Stimulated activated effector memory CD8-positive, alpha-beta T cell treated with anti-CD3 and anti-CD28 coated beads, Interleukin-12 subunit alpha, Interleukin-12 subunit beta, amount 100 ng/mL, for 72 hours (primary cell): ENCODE data around the gene OSBPL5.

Source experiments
- ATAC-seq: fragments of 150-1000 bp; cut with Tn5 transposase; 2 replicates; pipeline ENCODE4 v1.10.0; 2021
- DNase-seq, 2 donors: peaks; one replicate each; pipeline ENCODE4 v3.0.0; 2021 to 2022; ENCODE audit warnings: low spot score in 2 of 2
- H3K27ac Mint-ChIP-seq: one replicate; pipeline ENCODE4 v1.8.0; 2022; ENCODE audit warnings: mild to moderate bottlenecking, mixed read lengths
- H3K36me3 Mint-ChIP-seq: one replicate; pipeline ENCODE4 v1.8.0; 2022; ENCODE audit warnings: mild to moderate bottlenecking, mixed read lengths
- H3K4me1 Mint-ChIP-seq: one replicate; pipeline ENCODE4 v1.8.0; 2022; ENCODE audit warnings: mixed read lengths
- H3K4me3 Mint-ChIP-seq: one replicate; pipeline ENCODE4 v1.8.0; 2022; ENCODE audit warnings: mild to moderate bottlenecking, mixed read lengths
- H3K9me3 Mint-ChIP-seq: one replicate; pipeline ENCODE4 v1.8.0; 2022; ENCODE audit warnings: mixed read lengths

The OSBPL5 gene

DNA sequence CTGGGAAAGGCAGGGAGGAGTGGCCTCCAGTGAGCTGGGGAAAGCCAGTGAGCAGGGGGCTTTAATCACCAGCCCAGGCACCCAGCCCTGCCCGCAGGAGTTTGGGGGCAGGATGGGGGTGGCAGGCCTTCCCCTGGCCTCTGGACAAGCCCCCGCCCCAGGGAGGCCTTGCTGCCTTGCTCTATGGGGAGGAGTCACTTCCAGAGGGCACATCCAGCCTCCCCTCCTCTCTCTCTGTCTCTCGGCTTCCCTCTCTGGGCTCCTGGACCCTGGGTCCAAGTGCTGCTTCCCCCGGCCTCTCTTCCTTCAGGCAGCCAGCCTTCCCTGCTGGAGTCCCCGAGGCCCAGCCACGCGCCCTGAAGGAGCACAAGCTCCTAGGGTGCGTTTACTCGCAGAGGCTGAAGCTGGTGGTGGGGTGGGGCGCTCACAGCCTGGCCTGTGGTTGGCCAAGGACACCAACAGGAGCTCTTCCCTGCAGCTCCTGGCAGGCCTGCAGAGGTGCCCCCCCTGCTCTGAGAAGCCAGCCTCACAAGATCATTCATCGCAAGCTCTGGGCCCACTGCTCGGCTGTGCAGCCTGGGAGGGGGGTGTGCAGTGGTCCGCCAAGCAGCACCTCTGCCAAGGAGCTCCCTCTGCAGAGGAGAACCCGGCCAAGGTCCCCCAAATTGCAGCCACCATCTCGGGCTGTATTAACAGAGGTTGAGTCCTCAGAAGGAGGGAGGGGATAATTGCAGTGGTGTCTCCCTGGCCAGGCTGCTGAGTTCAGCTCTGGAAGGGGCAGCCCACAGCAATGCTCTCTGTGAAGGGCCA is 25.4 kb downstream of the OSBPL5 start:
- peak overlapping the region; percentile 73 for H3K27ac Mint-ChIP-seq
- ATAC-seq = no peak
- H3K36me3 Mint-ChIP-seq = peaks cover 11% of the 10 kb centered on the region
- H3K4me1 Mint-ChIP-seq = peaks cover 47% of the 10 kb centered on the region
- DNase-seq = no peak
- H3K9me3 Mint-ChIP-seq = no peaks in the 10 kb centered on the region
- H3K4me3 Mint-ChIP-seq = no peak overlapping the region

DNA sequence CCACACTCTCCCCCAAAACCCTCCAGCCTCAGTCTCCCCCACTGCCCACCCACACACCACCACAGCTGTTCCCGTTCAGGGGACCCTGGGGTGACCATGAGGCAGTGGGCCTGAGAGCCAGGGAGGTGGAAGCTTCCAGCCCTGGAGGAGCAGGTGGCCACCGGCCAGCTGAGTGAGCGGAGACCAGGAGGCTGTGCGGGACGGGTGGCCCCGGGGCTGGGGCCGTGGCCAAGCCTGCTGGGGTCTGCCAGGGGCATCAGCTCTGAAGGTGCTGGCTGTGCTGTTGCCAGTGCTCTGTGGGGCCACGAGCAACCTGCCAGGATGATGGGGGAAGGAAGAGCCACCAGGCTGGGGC is 26.0 kb downstream of the OSBPL5 start:
- DNase-seq = no peak
- Mint-ChIP-seq H3K4me3 (no peak overlapping the region), H3K27ac (no peak overlapping the region), H3K9me3 (no peaks in the 10 kb centered on the region), H3K4me1 (peaks cover 47% of the 10 kb centered on the region), H3K36me3 (peaks cover 11% of the 10 kb centered on the region)
- ATAC-seq = no peak

GRCh38 chr11:3138178-3139085 is 26.7 kb downstream of the OSBPL5 start:
- Mint-ChIP-seq H3K36me3 (peaks cover 11% of the 10 kb centered on the region), H3K9me3 (no peaks in the 10 kb centered on the region), H3K4me3 (peak overlapping the region; percentile 11), H3K27ac (peak overlapping the region; percentile 78), H3K4me1 (peaks cover 47% of the 10 kb centered on the region)
- no peak for DNase-seq
- no peak for ATAC-seq

DNA sequence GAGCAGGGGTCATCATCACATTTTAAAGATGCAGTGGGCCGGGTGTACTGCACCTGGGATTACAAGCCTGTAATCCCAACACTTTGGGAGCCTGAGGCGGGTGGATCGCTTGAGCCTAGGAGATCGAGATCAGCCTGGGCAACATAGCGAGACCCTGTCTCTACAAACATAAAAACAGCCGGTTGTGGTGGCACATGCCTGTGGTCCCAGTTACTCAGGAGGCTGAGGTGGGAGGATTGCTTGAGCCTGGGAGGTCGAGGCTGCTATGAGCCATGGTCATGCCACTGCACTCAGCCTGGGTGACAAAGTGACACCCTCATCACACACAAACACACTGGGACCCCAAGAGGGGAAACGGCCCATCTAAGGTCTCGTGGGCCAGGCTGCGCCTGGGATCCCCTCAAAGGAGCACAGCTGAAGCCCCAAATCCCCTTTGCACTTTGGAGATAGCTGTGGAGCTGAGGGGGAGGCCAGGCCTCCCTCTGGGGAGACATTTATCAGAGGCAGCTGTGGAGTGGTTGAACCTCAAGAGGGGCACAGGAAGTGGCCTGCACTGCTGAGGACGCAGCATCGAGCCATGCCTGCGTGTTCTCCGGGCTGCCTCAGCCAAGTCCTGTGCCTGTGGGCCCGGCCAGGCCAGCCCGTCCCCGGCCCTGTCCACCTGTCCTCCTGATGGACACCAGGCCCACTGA is 27.5 kb downstream of the OSBPL5 start:
- DNase-seq = no peak

DNA sequence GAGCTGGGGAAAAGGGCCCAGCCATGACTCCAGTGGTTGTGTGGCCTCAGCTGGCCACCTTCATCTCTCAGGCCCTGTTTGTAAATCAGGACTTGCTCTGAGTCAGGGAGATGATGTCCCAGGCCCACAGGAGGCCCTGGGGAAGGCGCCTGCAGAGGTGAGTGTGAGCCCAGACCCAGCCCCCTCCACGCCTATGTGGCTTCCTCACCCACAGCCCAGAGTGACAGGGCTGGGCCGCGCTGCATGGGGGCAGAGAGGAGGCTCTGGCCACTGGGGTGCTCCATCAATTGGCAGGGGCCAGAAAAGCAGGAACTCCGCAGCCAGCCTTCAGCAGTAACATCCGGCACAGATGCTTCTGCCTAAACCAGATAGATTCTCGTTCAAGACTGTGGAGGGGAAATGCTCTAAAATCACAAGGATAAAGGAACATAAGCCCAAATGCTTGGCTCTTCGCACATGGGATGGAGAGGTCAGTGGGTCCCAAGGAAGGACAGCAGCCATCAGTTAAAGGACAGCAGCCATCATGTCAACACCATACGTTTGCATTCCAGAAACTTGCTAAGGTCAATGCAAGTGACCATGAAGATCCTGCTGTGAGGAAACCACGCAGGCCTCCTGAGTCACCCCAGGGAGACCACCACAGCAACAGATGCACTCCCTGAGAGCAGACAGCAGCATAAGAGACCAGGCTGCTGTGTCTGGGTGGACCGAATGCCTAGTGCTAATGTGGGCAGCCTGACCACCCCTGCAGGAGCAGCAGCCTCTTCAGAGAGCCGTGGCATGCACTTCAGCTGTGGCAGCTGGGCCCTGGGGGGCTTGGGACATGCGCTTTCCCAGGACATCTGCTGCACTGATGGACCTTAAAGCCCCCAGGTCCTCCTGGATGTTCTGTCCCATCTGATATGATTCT is 28.3 kb downstream of the OSBPL5 start:
- H3K27ac Mint-ChIP-seq = peak overlapping the region; percentile 78
- DNase-seq (peak in 1 of 2 donors; percentile 20), ATAC-seq (peak; percentile 87)
- H3K36me3 Mint-ChIP-seq = peaks cover 11% of the 10 kb centered on the region
- H3K9me3 Mint-ChIP-seq = no peaks in the 10 kb centered on the region
- peak overlapping the region; percentile 30 for H3K4me3 Mint-ChIP-seq
- peaks cover 47% of the 10 kb centered on the region for H3K4me1 Mint-ChIP-seq

More for the DNA sequence above, 27.5 kb downstream of the OSBPL5 start:
- H3K9me3 Mint-ChIP-seq = no peaks in the 10 kb centered on the region
- peak overlapping the region; percentile 11 for H3K4me3 Mint-ChIP-seq
- peak overlapping the region; percentile 78 for H3K27ac Mint-ChIP-seq
- peak; percentile 47 for ATAC-seq
- H3K4me1 Mint-ChIP-seq = peaks cover 51% of the 10 kb centered on the region
- H3K36me3 Mint-ChIP-seq = peaks cover 11% of the 10 kb centered on the region

GRCh38 chr11:3135481-3136440 is 29.3 kb downstream of the OSBPL5 start:
- Mint-ChIP-seq H3K36me3 (peaks cover 11% of the 10 kb centered on the region), H3K9me3 (no peaks in the 10 kb centered on the region), H3K4me1 (peaks cover 47% of the 10 kb centered on the region), H3K4me3 (peak overlapping the region; percentile 30), H3K27ac (peak overlapping the region; percentile 78)
- DNase-seq (no peak), ATAC-seq (peak; percentile 11)

GRCh38 chr11:3134651-3135480 is 30.2 kb downstream of the OSBPL5 start:
- peaks cover 47% of the 10 kb centered on the region for H3K4me1 Mint-ChIP-seq
- ATAC-seq = no peak
- no peaks in the 10 kb centered on the region for H3K9me3 Mint-ChIP-seq
- H3K36me3 Mint-ChIP-seq = peaks cover 11% of the 10 kb centered on the region
- no peak for DNase-seq
- peak overlapping the region; percentile 30 for H3K4me3 Mint-ChIP-seq
- H3K27ac Mint-ChIP-seq = peak overlapping the region; percentile 78

DNA sequence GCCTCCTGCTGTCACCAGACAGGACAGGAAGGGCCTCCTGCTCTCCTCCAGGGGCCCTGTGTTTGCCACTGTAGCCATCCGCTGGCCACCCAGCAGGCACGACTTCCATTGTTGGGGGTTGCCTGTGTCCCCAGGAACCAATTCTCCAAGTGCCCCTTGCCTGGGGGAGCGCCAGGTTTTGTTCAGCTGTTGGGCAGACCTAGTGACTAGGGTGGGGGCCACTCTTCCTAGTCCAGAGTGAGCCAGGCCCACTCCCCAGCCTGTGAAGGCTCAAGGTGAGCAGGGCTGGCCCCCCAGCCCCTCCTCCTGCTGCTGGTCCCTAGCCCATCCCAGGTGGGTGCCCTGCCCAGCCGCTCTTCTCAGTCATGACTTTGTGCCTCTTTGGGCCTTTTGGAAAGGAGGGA is 30.9 kb downstream of the OSBPL5 start:
- no peak overlapping the region for H3K4me3 Mint-ChIP-seq
- H3K27ac Mint-ChIP-seq = peak overlapping the region; percentile 78
- H3K9me3 Mint-ChIP-seq = no peaks in the 10 kb centered on the region
- peaks cover 11% of the 10 kb centered on the region for H3K36me3 Mint-ChIP-seq
- peaks cover 47% of the 10 kb centered on the region for H3K4me1 Mint-ChIP-seq
- no peak for DNase-seq
- no peak for ATAC-seq

DNA sequence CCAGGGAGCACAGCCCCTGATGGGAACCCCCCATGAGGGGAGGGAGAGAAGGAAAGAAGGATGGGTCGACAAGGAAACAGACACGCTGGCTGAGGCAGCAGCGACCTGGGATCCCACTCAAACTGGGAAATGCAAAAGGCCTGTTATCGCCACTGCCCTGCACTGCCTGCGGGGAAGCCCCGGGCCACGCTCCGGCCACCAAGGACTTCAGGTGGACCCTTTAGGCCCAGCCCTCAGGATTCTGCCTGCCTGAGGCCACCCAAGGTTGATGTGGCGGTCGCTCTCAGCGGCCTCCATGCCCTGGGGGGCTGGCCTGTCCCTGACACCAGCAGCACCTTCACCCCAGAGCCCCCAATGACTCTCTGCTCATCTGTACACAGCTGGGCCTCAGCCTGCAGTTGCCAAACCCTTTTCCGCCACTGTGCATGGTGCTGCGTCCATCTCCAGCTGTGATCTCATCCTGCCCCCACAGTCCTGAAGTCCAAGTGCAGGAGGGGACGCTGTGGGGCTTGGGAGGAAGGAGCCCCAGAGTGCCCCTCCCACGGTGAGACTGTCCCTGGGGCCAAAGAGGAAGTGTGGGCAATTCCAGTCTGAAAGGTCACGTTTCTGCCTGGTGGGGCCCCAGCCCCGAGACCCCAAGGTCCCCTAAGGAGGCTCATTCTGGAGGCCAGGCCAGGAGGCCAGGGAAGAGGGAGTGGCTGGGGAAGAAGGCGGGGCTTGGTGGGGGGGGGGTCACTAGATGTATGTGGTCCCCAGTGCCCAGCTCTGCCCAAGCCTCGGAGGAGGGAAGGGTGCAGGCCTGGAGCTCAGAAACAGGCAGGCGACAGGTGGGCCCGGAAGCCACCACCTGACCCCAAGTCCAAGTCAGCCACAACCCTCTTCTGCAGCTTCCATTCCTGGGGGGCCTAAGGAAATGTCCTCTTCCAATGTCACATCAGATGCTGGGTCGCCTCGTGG is 31.6 kb downstream of the OSBPL5 start:
- Mint-ChIP-seq H3K9me3 (no peaks in the 10 kb centered on the region), H3K36me3 (peaks cover 7% of the 10 kb centered on the region), H3K4me1 (peaks cover 42% of the 10 kb centered on the region), H3K4me3 (no peak overlapping the region), H3K27ac (no peak overlapping the region)
- ATAC-seq (no peak), DNase-seq (no peak)

DNA sequence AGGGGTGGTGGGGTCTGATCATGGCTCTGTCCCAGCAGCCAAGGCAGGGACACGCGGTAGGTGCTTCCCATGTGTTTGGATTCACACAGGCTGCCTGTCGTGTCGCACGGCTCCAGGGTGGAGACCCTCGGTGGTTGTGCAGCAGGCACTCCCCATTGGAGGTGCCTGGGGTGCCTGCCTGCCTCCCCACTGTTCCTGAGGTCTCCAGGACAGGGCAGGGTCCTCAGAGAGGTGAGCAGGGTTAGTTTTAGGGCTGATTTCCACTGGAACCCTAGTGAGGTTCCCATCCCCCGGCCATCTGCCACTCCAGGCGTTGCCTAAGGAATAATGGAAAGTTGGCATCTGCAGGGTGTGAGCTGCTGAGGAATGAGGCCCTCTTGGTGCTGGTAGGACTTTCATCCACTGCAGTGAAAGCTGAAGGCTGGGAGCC is 32.3 kb downstream of the OSBPL5 start:
- no peak for DNase-seq
- Mint-ChIP-seq H3K9me3 (no peaks in the 10 kb centered on the region), H3K4me1 (peaks cover 38% of the 10 kb centered on the region), H3K4me3 (no peak overlapping the region), H3K36me3 (peaks cover 5% of the 10 kb centered on the region), H3K27ac (peak overlapping the region; percentile 74)
- ATAC-seq = no peak

DNA sequence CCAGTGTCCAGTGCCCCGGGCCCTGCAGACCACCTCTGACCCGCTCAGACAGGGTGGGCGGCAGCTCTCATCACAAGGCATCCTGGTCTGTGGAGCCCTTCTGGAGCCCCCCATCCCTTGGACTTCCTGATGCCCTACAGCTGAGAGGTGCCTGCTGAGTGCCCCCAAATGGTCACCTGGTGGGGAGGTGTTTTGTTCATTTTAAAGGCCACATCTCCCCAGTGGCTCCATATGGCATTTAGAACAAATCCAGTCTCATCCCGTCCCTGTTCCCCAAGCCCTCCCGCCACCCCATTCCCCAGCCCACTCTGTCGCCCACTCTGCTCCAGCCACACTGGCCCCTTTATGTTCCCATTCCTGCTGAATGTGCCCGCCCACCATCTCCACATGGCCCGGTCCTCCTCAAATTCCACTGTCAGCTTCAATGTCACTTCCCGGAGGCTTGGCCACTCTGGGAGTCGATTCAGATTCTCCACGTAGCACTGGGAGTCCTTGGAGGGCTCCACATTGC is 32.8 kb downstream of the OSBPL5 start:
- Mint-ChIP-seq H3K4me3 (no peak overlapping the region), H3K36me3 (peaks cover 5% of the 10 kb centered on the region), H3K27ac (peak overlapping the region; percentile 74), H3K4me1 (peaks cover 33% of the 10 kb centered on the region), H3K9me3 (no peaks in the 10 kb centered on the region)
- DNase-seq = no peak
- no peak for ATAC-seq
